HK-2 (cell line): Measurements from ENCODE around the gene PKD2.

Experiments used
- DNase-seq: peaks from one replicate; pipeline ENCODE4 v3.0.0-alpha.2; 2018; ENCODE audit not compliant: unreplicated experiment

PKD2 gene

DNA sequence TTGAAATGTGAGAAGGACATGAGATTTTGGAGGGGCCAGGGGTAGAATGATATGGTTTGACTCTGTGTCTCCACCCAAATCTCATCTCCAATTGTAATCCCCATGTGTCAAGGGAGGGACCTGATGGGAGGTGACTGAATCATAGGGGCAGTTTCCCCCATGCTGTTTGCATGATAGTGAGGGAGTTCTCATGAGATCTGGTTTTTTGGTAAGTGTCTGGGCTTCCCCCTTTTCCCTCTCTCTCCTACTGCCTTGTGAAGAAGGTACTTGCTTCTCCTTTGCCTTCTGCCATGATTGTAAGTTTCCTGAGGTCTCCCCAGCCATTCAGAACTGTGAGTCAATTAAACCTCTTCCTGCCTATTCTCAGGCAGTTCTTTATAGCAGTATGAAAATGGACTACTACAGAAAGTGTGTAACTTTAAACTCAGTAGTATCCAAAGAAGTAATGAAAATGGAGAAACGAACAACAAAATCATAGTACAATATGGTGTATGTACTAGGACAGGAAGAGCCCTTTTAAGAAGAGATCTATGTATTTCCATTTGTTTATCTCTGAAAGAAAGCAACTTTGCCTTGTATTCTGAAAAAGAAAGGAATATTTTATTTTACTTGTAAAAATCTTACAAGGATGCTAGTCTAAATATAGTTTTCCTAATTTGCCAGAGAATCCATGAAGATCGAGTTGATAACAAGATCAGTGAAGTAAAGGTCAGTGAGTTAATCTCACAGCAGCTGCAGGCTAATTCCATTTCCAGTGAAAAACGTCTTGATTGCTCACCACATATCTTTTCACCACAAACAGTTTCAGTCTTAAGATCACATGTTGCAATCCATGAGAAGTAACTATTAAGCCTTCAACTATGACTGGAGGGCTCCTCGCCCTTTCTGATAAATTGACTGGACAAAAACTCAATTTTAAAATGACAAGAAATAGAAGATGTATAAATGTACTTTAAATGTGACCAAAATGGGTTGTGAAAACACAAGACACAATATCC, 20.5 kb downstream of the PKD2 start:
- DNase-seq: no peak

- DNase-seq: no peak
Observed at GRCh38 chr4:88028946-88029345, 21.5 kb downstream of the PKD2 start.

GRCh38 chr4:88029556-88029955, 22.1 kb downstream of the PKD2 start:
- no peak for DNase-seq

- no peak for DNase-seq
Observed at GRCh38 chr4:88030565-88031310, 23.3 kb downstream of the PKD2 start.

DNA sequence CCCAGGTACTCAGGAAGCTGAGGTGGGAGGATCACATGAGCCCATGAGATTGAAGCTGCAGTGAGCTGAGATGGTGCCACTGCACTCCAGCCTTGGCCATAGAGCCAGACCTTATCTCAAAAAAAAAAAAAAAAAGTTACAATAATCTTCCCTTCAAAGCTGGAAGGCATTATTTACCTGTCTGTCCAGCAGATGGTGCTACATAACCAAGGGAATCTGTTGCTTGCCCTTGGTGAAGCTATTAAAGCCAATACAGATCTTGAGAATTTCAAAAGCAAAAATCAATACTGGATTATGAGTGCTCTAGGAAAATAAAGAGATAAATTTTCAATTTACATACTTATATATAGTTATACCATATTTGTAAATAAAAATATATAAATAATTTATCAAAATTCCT, 25.9 kb downstream of the PKD2 start:
- no peak for DNase-seq

DNA sequence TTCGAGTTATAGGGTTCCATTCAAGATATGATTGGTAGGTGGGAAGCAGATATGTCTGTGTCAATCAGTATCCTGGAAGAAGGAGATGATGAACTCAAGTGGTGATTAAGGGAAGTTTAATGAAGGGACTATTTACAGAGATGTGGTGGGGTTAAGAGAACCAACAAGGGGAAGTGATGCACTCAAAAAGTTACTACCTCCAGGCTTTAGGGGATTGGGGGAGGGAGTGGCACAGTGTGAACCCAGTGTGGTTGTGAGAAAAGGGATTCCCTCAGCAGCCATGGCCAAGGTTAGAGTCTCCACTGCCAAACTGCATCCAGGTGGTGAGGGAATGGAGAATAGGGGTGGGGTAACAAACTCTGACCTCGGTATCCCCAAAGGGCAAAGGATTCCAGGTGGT, 27.9 kb downstream of the PKD2 start:
- no peak for DNase-seq

DNA sequence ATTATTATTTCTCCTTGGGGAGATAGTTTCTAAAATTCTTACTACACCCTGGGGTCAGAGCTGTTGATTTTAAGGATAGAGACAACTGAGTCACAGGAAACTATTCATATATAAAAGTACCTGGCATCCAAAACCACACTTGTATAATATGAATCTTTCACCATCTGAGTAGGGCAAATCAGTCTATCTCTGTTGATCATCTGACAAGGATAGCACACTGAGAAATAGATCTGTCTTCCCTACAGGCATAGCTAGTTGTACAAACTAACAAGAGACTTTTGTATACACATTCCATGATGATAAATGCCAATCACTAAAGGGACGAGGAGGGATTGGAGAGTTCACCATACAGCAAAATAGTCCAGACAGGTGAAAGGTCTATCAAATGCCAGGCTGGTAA, 30.0 kb downstream of the PKD2 start:
- no peak for DNase-seq

- DNase-seq: no peak
Observed at GRCh38 chr4:88037936-88038335, 30.5 kb downstream of the PKD2 start.

- DNase-seq: no peak
Observed at GRCh38 chr4:88040707-88041106, 33.3 kb downstream of the PKD2 start.

GRCh38 chr4:88041626-88042025, 34.2 kb downstream of the PKD2 start:
- no peak for DNase-seq

DNA sequence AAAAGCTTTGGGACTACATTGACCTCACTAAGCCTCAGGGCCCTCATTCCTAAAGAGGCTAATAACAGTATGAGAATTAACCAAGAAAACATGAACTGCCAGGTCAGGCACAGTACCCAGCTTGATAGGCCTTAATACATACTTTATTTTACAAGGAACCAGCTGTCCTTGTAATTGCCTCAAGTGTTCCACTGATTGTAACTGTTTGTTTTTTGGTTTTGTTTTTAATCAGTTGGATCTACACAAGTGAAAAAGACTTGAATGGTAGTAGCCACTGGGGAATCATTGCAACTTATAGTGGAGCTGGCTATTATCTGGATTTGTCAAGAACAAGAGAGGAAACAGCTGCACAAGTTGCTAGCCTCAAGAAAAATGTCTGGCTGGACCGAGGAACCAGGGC, 35.6 kb downstream of the PKD2 start:
- DNase-seq: no peak

- no peak for DNase-seq
Observed at GRCh38 chr4:88043586-88044340, 36.3 kb downstream of the PKD2 start.

- DNase-seq: no peak
Observed at GRCh38 chr4:88045021-88045420, 37.6 kb downstream of the PKD2 start.

- no peak for DNase-seq
Observed at GRCh38 chr4:88054229-88054628, 46.8 kb downstream of the PKD2 start.

DNA sequence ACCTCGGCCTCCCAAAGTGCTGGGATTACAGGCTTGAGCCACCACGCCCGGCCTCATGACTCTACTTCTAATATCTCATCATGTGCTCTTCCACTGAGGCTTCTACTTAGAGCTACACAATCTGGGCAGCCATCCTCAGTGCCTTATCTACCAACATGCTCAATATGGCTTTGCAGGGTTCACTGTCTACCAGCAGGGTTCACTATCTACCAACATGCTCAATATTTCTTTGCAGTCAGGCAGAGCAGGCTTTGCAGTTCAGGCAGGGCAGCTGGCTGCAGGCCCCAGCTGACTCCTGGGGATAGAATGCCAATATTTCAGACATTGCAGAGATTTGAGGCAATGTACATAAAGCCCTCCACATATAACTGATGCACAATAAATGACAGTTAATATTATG, 47.5 kb downstream of the PKD2 start:
- DNase-seq: peak; percentile 16

DNA sequence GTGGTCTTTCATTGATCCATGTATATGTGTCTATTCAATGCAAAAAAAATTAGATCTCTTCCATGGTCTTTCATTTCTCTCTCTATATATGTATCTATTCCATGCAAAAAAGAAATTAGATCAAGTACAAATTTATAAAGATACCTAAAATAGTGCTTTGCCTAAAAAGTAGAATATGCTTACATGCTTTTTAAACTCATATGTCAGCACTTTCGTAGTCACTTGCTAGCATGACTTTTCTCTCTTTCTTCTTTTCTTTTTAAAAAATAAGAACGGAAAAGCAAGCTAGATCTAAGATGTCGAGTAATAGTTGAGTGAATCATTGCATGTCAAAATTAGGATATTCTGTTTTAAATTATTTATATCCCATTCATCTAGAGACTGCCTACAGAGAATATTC, 50.9 kb downstream of the PKD2 start:
- DNase-seq: no peak

GRCh38 chr4:88059766-88060165, 52.3 kb downstream of the PKD2 start:
- no peak for DNase-seq

- DNase-seq: no peak
Observed at GRCh38 chr4:88060431-88060830, 53.0 kb downstream of the PKD2 start.

DNA sequence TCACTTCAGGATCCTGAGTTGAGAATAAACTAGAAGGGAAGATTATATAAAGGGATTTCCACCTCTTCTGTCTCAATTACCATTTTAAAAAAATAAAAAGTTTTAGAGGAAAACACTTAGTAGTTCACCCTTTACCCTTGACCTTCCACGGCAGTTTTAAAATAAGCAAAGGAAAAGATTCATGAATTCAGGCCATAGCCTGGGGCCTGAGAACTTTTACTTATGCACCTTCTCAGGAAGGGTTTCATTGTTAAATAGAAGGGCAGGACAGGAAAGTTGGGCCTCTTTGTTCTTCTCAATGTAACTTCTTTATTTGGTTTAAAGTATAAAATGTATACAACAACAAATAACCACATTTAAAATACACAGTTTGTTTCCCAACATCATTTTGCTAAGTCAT, 54.9 kb downstream of the PKD2 start:
- no peak for DNase-seq

DNA sequence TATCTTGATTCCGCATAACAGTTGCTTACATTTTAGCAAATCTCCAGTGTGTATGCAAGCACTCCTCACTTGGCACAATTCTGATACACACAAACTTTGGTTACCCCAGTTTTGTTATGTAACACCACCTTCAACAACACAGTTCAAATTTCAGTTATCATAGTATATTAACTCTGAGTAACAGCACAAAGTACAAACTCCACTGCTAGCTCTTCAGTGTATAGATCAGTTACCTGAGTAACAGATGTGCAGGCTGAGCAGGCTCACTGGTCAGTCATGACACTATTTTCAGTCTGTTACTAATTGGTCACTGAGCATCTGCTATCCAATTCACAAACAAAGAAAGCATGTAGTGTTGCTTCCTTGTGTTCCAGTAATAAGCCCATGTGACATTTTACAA, 55.4 kb downstream of the PKD2 start:
- DNase-seq: no peak

DNA sequence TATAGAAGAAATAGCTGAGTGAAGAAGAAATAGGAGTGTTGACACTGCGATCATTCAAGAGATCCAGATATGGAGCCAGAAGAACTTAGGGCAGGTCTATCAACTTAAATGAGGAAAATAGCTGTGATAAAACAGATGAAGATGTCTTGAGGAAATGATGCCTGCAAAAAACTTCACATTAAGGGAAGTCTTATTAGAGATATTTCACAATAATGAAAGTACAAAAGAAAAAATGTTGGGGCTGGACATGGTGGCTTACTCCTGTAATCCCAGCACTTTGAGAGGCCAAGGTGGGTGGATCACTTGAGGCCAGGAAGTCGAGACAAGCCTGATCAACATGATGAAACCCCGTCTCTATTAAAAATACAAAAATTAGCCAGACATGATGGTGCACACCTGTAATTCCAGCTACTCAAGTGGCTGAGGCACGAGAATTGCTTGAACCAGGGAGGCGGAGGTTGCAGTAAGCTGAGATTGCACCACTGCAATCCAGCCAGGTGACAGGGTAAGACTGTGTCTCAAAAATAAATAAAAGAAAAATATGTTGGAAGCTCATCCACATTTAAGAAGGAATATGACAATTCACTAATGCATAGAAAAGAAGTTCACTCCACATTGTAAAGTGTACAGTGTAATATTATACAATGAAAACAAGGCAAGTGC, 56.3 kb downstream of the PKD2 start:
- DNase-seq: no peak

GRCh38 chr4:88064410-88064809, 57.0 kb downstream of the PKD2 start:
- DNase-seq: no peak
